Gastrocnemius medialis (tissue), 4 donors: Measurements from ENCODE around the gene TMEM181. TPM values are rescaled to one million over a fixed set of nuclear protein-coding genes. Genes with fewer than 3 reads are reported as not detected.
"Not testable (repeated sequence)": the region's sequence is repeated elsewhere in the genome, so short reads cannot be mapped to it uniquely, and the experiment has no call there.

ENCODE experiments used
- ATAC-seq, 2 donors: fragments of 150-250 bp; one replicate each; pipeline ENCODE4 v1.9.1; 2016
- DNase-seq, 2 donors: peaks; one replicate each; pipeline ENCODE4 v3.0.0-alpha.2; 2019
- H3K27ac ChIP-seq, 4 donors: fragments of 200-600 bp; sonication (generic); 1 replicate in 1 of 4; 2 replicates in 3 of 4; pipeline ENCODE4 v1.5.1; 2016 to 2018; ENCODE audit warnings: mild to moderate bottlenecking in 2 of 4, moderate library complexity in 1 of 4
- H3K27me3 ChIP-seq, 3 donors: fragments of 200-600 bp; sonication (generic) in 2 of 3; 1 replicate in 1 of 3; 2 replicates in 2 of 3; pipeline versions ENCODE4 v1.5.1 to v1.6.0; 2016 to 2019; ENCODE audit warnings: mild to moderate bottlenecking in 1 of 3, moderate library complexity in 1 of 3
- H3K36me3 ChIP-seq, 2 donors: fragments of 200-600 bp; sonication (generic) in 1 of 2; one replicate each; pipeline ENCODE4 v1.5.1; 2017 to 2018
- H3K4me1 ChIP-seq, 2 donors: fragments of 200-600 bp; sonication (generic) in 1 of 2; one replicate each; pipeline ENCODE4 v1.5.1; 2016 to 2017; ENCODE audit warnings: mild to moderate bottlenecking in 2 of 2
- H3K4me3 ChIP-seq, 4 donors: fragments of 200-600 bp; sonication (generic) in 3 of 4; 1 replicate in 1 of 4; 2 replicates in 3 of 4; pipeline ENCODE4 v1.5.1; 2016 to 2019; ENCODE audit warnings: mild to moderate bottlenecking in 2 of 4
- H3K9me3 ChIP-seq, 3 donors: fragments of 200-600 bp; sonication (generic) in 2 of 3; 1 replicate in 1 of 3; 2 replicates in 2 of 3; pipeline ENCODE4 v1.5.1; 2016 to 2019
- CTCF ChIP-seq, 5 experiments: fragments of 450-650 bp in 3 of 5; fragments of 200-600 bp in 2 of 5; sonication (generic) in 2 of 5; IDR thresholded peaks in 4 of 5; conservative IDR thresholded peaks in 1 of 5; 1 replicate in 4 of 5; 2 replicates in 1 of 5; pipeline ENCODE4 v1.5.1; 2016 to 2019; ENCODE audit warnings: antibody characterized with exemption in 5 of 5, mild to moderate bottlenecking in 3 of 5, moderate library complexity in 3 of 5
- POLR2A ChIP-seq, 2 donors: fragments of 450-650 bp; IDR thresholded peaks; one replicate each; pipeline ENCODE4 v1.6.1; 2017; ENCODE audit warnings: antibody characterized with exemption in 2 of 2, mild to moderate bottlenecking in 2 of 2, moderate library complexity in 2 of 2
- in situ Hi-C, 4 donors: fragments of 200-750 bp; cut with MboI; loops; one replicate each; pipeline versions ENCODE4 v1.15.0 to v1.8.0; 2017; ENCODE audit warnings: low sequenced_read_pairs in 4 of 4
- intact Hi-C: fragments of 100-400 bp; cut with DNase I; formaldehyde crosslinking; loops from one replicate; pipeline ENCODE4 v1.15.1; 2023; ENCODE audit warnings: low total_unique reads
- total RNA-seq, 4 donors: library from RNA; depleted of rRNA; stranded (reverse); fragments of >200 nt; gene quantifications; one replicate each; pipeline versions ENCODE4 v1.1.0 to v1.2.3, GENCODE V29; 2016

The TMEM181 gene
- total RNA-seq, 4 donors from 2014 or later, result 12.1 to 17.9 (median 12.9) TPM

GRCh38 chr6:158608221-158608620 is 48.3 kb downstream of the TMEM181 start:
- peaks cover 0 to 40% of the 10 kb centered on the region in 2 donors for H3K36me3 ChIP-seq
- no peak overlapping the region for H3K27ac ChIP-seq
- no peaks in the 10 kb centered on the region for H3K9me3 ChIP-seq
- ATAC-seq (no peak), DNase-seq (no peak)
- intact Hi-C loops, result no loop called here
- no peaks in the 10 kb centered on the region for H3K27me3 ChIP-seq
- no peak overlapping the region for H3K4me3 ChIP-seq
- in situ Hi-C loops, result loop anchor here in 2 of 4 donors (10.0 kb wide), 2 partner anchors 383 to 393 kb away; no protein-coding TSS in a partner anchor
- TF ChIP-seq CTCF (IDR thresholded peaks at IDR 0.05 in 4 of 5, conservative IDR thresholded peaks at IDR 0.05 in 1 of 5), result no peak
- TF ChIP-seq POLR2A (IDR thresholded peaks at IDR 0.05), result no peak
- H3K4me1 ChIP-seq, result no peaks in the 10 kb centered on the region

GRCh38 chr6:158609455-158610155 is 49.7 kb downstream of the TMEM181 start:
- in situ Hi-C loops (loop anchor here in 2 of 4 donors (10.0 kb wide), 2 partner anchors 385 to 395 kb away; no protein-coding TSS in a partner anchor), intact Hi-C loops (no loop called here)
- no peaks in the 10 kb centered on the region for H3K27me3 ChIP-seq
- TF ChIP-seq POLR2A (IDR thresholded peaks at IDR 0.05) (no peak), CTCF (IDR thresholded peaks at IDR 0.05 in 4 of 5, conservative IDR thresholded peaks at IDR 0.05 in 1 of 5) (no peak)
- ATAC-seq (no peak), DNase-seq (no peak)
- no peaks in the 10 kb centered on the region for H3K4me1 ChIP-seq
- no peaks in the 10 kb centered on the region for H3K9me3 ChIP-seq
- no peak overlapping the region for H3K4me3 ChIP-seq
- peaks cover 0 to 40% of the 10 kb centered on the region in 2 donors for H3K36me3 ChIP-seq
- H3K27ac ChIP-seq, result no peak overlapping the region

- in situ Hi-C loops (no loop called here), intact Hi-C loops (no loop called here)
- Histone ChIP-seq H3K36me3 (peaks cover 0 to 40% of the 10 kb centered on the region in 2 donors), H3K27me3 (no peaks in the 10 kb centered on the region), H3K27ac (no peak overlapping the region), H3K4me1 (no peaks in the 10 kb centered on the region), H3K4me3 (no peak overlapping the region), H3K9me3 (no peaks in the 10 kb centered on the region)
- no peak for TF ChIP-seq POLR2A (IDR thresholded peaks at IDR 0.05)
- DNase-seq (no peak), ATAC-seq (no peak)
Observed at GRCh38 chr6:158610319-158610968, 50.6 kb downstream of the TMEM181 start.

GRCh38 chr6:158611039-158611438 is 51.1 kb downstream of the TMEM181 start:
- DNase-seq, result no peak
- Histone ChIP-seq H3K4me3 (no peak overlapping the region), H3K27me3 (no peaks in the 10 kb centered on the region), H3K4me1 (no peaks in the 10 kb centered on the region), H3K9me3 (no peaks in the 10 kb centered on the region), H3K27ac (no peak overlapping the region), H3K36me3 (peaks cover 0 to 39% of the 10 kb centered on the region in 2 donors)
- in situ Hi-C loops, result no loop called here
- TF ChIP-seq POLR2A (IDR thresholded peaks at IDR 0.05) (no peak), CTCF (IDR thresholded peaks at IDR 0.05 in 4 of 5, conservative IDR thresholded peaks at IDR 0.05 in 1 of 5) (no peak)
- no peak for ATAC-seq
- intact Hi-C loops, result no loop called here

- in situ Hi-C loops, result no loop called here
- ATAC-seq, result no peak
- intact Hi-C loops, result no loop called here
- peaks cover 0 to 32% of the 10 kb centered on the region in 2 donors for H3K36me3 ChIP-seq
- H3K27ac ChIP-seq, result no peak overlapping the region
- no peak overlapping the region for H3K4me3 ChIP-seq
- no peaks in the 10 kb centered on the region for H3K9me3 ChIP-seq
- DNase-seq, result no peak
- no peaks in the 10 kb centered on the region for H3K27me3 ChIP-seq
- no peaks in the 10 kb centered on the region for H3K4me1 ChIP-seq
- TF ChIP-seq CTCF (IDR thresholded peaks at IDR 0.05 in 4 of 5, conservative IDR thresholded peaks at IDR 0.05 in 1 of 5) (no peak), POLR2A (IDR thresholded peaks at IDR 0.05) (no peak)
Observed at GRCh38 chr6:158611541-158612370, 51.9 kb downstream of the TMEM181 start.

- H3K9me3 ChIP-seq, H3K4me3 ChIP-seq, H3K27ac ChIP-seq, in situ Hi-C loops, intact Hi-C loops, H3K27me3 ChIP-seq, ATAC-seq, H3K4me1 ChIP-seq, DNase-seq: not testable (repeated sequence)
- H3K36me3 ChIP-seq, result peaks cover 0 to 16% of the 10 kb centered on the region in 2 donors
Observed at GRCh38 chr6:158614606-158615005, 54.7 kb downstream of the TMEM181 start.

- H3K4me3 ChIP-seq, H3K27me3 ChIP-seq, H3K27ac ChIP-seq, H3K4me1 ChIP-seq, DNase-seq, ATAC-seq, intact Hi-C loops, H3K36me3 ChIP-seq, H3K9me3 ChIP-seq, in situ Hi-C loops: not testable (repeated sequence)
Observed at GRCh38 chr6:158618289-158618688, 58.4 kb downstream of the TMEM181 start.
